Muscle of leg (tissue), 11 donors: ENCODE results near the gene DNASE1L1. TPM values are rescaled to one million over a fixed set of nuclear protein-coding genes. Genes with fewer than 3 reads are reported as not detected.
A peak's percentile ranks its signal among the peaks of the same experiment; 100 is the strongest.

ENCODE experiments used
- DNase-seq: peaks from one replicate; pipeline ENCODE4 v3.0.0; 2013
- H3K27ac ChIP-seq: one replicate; pipeline ENCODE4 v1.5.1; 2013; ENCODE audit warnings: mild to moderate bottlenecking, low read length, control low read depth
- H3K27me3 ChIP-seq: one replicate; pipeline ENCODE4 v1.6.1; 2013; ENCODE audit warnings: low read length; ENCODE audit not compliant: control insufficient read depth, insufficient read depth
- H3K36me3 ChIP-seq: one replicate; pipeline ENCODE4 v1.6.1; 2013; ENCODE audit warnings: low read length; ENCODE audit not compliant: control insufficient read depth, insufficient read depth
- H3K4me1 ChIP-seq: one replicate; pipeline ENCODE4 v1.6.1; 2013; ENCODE audit warnings: low read length; ENCODE audit not compliant: control insufficient read depth, insufficient read depth
- H3K4me3 ChIP-seq: one replicate; pipeline ENCODE4 v1.5.1; 2013; ENCODE audit warnings: low read length, control low read depth
- H3K9me3 ChIP-seq: replicated peaks from 2 replicates; pipeline ENCODE4 v1.6.1; 2013; ENCODE audit warnings: low read depth, low read length; ENCODE audit not compliant: control insufficient read depth
- WGBS: methylation state at CpG from one replicate; pipeline ENCODE4 v1.1.5; 2013; ENCODE audit warnings: missing lambda C conversion rate; ENCODE audit not compliant: insufficient coverage; 5-methylcytosine and 5-hydroxymethylcytosine counted together
- polyA plus RNA-seq, 8 donors: library from polyadenylated mRNA; unstranded; fragments of 120-200 nt; gene quantifications; one replicate each; pipeline versions ENCODE4 v1.2.1 to v1.2.3, GENCODE V29; 2013; ENCODE audit warnings: inconsistent platforms in 1 of 8, low replicate concordance in 1 of 8; ENCODE audit not compliant: insufficient read length in 8 of 8, insufficient read depth in 1 of 8
- total RNA-seq: library from RNA; stranded (reverse); fragments of 120-200 nt; gene quantifications from one replicate; pipeline ENCODE4 v1.2.4, GENCODE V29; 2013

The DNASE1L1 gene
- total and polyA plus RNA-seq, 9 donors, result 17.8 to 38.7 (median 32.6) TPM

DNA sequence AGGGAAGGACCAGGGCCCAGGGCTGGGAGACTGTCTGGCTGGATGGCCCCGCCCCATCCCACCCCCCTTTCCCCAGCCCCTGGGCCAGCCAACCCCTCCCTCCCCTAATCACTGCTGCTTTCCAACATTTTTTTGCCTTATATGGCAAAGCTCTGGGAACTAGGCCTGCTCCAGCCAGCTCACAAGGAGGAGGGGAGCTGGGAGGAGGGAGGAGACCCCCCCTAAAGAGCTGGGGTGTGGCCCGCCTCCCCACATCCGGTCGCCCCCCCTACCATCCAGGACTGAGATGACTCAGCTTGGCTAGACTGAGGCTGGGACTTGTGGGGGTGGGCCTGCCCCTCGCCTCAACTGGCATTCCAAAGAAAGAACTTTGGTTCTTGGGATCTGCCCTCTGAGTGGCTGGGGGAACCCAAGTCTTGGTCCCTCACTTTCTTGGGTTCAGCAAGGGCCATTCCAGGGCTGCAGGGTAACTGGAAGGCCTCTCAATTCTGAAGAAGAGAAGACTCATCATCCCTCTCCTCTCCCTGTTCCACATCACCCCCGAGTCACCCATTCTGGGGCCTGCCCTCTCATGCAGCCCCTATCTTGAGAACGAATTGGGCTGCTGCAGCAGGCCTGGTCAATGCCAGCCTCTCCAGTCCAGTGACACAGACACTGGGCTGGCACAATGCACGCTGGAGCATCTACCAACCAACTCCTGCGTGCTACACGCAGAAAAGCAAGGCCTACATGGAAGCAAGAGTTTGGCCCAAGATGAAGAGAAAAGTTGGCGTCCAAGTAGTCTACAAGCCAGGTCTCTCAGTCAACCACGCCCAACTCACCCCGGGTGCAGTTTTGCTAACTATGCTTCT is 39.4 kb downstream of the DNASE1L1 start:
- H3K4me1 ChIP-seq, result peaks cover 57% of the 10 kb centered on the region
- no peaks in the 10 kb centered on the region for H3K9me3 ChIP-seq
- H3K4me3 ChIP-seq, result peak overlapping the region; percentile 80
- DNase-seq, result peak; percentile 97
- H3K27me3 ChIP-seq, result no peaks in the 10 kb centered on the region
- H3K36me3 ChIP-seq, result peaks cover 40% of the 10 kb centered on the region
- WGBS, result 9% methylated on average over 7 of the region's 13 CpGs
- H3K27ac ChIP-seq, result peak overlapping the region; percentile 97

DNA sequence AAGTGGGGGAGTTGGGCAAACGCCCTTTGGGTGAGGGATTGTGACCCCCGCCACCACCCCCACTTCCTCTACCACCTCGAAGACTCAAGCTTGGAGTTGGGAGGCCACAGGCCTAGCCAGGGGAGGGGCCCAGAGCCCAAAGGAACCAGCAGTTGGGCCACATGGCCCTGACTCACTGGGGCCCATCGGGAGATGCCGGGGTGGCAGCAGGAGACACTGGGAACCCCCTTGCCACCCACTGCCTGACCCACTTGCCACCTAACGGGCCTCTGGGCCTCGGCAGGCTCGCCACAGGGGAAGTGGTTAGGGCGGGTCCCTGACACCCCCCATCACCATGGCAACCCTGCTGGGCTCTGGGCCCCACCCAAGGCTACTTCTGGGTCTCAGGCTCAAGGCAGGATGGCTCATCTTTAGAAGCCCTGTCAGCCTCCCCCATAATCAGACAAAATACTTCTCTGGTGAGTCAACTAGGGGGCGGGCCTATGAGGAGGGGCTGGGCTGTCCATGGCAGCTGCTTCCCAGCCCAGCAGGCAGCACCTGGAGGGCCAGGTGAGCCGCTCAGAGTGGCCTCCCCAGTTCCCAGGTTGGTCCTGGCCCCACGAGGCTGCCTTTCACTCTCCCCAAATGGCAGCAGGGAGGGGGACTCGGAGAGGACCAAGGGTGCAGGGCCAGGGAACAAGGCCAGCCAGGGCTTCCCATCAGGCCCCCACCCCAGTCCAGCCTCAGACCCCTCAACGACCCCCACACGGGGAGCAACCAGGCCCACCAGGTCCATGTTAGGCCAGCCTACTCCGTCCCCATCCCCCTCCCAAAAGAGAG is 40.2 kb downstream of the DNASE1L1 start:
- WGBS, result 47% methylated on average over 7 of the region's 16 CpGs
- Histone ChIP-seq H3K9me3 (no peaks in the 10 kb centered on the region), H3K27ac (peak overlapping the region; percentile 97), H3K4me3 (peak overlapping the region; percentile 66), H3K27me3 (no peaks in the 10 kb centered on the region), H3K4me1 (peaks cover 53% of the 10 kb centered on the region), H3K36me3 (peaks cover 47% of the 10 kb centered on the region)
- peak; percentile 81 for DNase-seq

DNA sequence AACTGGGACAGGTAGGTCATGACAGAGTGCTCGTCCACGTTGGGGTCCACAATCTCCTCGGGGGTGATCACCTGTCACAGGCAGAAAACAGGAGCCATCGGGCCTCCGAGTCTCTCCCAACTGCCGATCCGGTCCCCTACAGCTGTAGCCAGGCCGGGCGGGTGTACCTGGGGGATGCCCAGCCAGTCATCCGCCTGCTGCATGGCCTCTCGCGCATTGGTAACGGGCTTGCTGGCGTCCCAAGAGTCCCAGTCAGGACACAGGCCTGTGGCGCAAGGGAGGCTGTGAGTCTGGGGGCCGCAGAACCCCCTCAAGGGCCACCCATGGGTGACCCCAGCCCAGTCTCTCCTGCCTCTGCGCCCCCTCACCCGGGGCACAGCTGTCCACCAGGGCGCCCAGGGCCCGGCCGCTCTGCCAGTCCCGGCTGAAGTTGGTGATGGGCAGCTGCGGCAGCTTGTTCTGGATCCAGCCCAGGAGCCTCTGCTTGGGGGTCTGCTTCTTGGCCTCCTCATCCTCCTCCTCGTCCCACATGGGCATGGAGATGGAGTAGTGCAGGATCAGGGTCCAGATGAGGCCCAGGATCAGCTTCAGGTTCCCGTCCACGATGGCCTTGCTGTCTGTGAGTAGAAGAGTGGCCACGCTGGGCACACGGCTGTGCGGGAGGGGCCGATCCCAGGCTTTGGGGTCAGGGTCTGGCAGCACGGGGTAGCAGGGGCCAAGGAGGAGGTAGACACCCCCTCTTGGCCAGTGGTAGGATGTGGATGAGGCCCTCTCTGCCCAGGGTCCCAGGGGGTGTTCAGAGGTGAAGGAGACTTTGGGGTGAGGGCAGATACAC is 41.4 kb downstream of the DNASE1L1 start:
- peaks cover 42% of the 10 kb centered on the region for H3K4me1 ChIP-seq
- H3K27me3 ChIP-seq, result no peaks in the 10 kb centered on the region
- no peak for DNase-seq
- peak overlapping the region; percentile 97 for H3K27ac ChIP-seq
- WGBS, result 88% methylated on average over 26 of the region's 31 CpGs
- no peak overlapping the region for H3K4me3 ChIP-seq
- no peaks in the 10 kb centered on the region for H3K9me3 ChIP-seq
- peaks cover 57% of the 10 kb centered on the region for H3K36me3 ChIP-seq

DNA sequence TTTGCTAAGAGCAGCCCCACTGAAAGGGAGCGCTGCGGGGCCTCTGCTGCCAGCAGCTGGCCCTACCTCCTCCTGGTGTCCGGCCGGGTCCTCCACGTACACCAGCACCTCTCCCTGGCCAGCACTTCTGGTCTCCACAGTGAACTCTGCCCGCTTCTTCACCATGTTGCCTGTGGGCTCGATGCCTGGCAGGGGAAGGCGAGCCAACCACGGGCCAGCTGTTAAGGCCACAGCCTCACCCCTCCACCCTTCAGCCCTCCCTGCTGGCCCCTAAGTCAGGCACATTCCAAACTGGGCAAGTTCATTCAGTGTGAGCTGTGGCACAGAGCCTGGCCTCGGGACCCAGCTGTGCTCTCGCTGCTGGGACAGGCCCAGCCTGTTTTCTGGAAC is 42.4 kb downstream of the DNASE1L1 start:
- peak; percentile 62 for DNase-seq
- Histone ChIP-seq H3K36me3 (peaks cover 67% of the 10 kb centered on the region), H3K27ac (peak overlapping the region; percentile 97), H3K4me1 (peaks cover 34% of the 10 kb centered on the region), H3K4me3 (no peak overlapping the region), H3K27me3 (no peaks in the 10 kb centered on the region), H3K9me3 (no peaks in the 10 kb centered on the region)
- WGBS, result 83% methylated on average over 11 of the region's 11 CpGs

DNA sequence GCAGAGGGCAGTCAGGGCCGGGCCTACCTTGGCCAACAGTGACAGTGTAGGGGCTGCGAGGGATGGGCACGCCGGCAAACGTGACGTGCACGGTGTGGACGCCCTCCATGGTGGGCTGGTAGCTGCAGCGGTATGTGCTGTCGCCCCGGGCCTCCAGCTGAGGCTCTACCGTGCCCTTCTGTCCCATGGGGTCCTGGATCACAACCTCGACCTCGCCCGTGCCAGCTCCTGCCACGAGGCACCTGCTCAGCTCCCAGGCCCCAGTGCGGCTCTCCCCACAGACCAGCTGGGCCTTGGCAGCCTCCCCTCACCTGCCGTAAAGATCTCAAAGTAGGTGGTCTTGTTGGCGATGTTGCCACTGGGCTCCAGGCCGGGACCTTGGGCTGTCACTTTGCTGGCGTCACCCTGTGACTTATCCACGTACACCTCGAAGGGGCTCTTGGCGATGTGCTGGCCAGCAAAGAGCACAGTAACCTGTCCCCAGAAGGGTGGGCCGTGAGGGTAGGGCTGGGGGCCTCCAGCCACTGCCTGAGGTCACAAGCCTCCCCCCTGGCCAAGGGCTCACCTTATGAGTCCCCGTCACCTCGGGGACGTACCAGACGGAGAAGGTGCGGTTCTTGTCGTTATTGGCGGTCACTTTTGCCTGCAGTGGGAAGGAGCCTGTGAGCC is 42.9 kb downstream of the DNASE1L1 start:
- Histone ChIP-seq H3K9me3 (no peaks in the 10 kb centered on the region), H3K4me3 (no peak overlapping the region), H3K4me1 (peaks cover 34% of the 10 kb centered on the region), H3K36me3 (peaks cover 73% of the 10 kb centered on the region), H3K27me3 (no peaks in the 10 kb centered on the region), H3K27ac (peak overlapping the region; percentile 49)
- DNase-seq, result no peak
- WGBS, result 88% methylated on average over 31 of the region's 32 CpGs

DNA sequence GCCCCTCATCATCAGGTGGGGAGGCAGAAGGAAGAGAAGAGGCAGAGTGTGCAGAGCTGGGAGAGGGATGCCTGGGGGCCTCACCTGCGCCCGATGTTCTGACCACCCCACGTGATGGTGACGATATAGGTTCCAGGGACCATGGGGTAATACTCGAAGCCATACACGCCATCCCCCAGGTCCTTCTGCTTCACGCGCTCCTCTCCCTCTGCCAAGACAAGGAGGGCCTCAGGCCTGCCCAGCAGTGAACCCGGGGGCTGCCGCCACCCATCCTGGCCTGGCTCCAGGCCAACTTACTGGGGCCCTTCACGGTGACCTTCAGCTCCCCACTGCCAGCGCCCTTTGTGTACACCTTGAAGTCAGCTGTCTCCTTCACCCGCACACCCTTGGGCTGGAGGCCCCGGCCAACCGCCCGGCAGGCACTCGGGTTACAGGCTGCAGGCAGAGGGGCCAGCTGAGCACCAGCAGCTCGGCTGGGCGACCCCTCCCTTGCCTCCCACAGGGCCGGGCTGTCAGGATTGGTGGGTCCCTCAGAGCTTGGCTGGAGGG is 43.9 kb downstream of the DNASE1L1 start:
- no peak for DNase-seq
- H3K4me1 ChIP-seq, result peaks cover 34% of the 10 kb centered on the region
- peaks cover 80% of the 10 kb centered on the region for H3K36me3 ChIP-seq

DNA sequence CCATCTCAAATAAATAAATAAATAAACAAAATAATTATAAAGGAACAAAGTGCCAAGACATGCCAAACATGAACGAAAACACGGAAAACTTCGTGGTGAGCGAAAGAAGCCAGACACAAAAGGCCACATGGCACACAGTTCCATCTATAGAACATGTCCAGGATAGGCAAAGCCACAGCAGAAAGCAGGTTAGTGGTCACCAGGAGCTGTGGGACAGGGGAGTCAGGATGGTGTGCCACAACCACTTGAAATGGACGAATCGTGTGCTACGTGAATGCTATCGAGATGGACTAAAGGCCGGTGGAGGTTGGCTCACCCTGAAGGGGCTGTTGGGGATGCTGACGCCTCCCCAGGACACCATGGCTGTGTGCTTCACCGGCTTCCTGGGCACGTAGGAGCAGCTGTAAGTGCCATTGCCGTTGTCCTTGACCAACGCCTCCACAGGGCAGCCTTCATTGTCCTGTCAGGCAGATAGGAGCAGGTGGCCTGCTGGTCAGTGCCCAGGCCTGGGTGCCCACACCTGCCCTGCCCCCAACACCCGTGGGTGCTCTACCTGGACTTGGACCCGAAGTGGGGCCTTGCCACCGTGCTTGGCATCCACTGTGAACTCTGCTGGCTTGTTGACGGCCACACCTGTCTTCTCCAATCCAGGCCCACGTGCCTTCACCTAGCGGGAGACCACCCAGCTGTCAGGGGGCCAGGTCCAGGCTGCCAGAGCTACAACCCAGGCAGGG is 45.2 kb downstream of the DNASE1L1 start:
- no peak for DNase-seq
- Histone ChIP-seq H3K9me3 (no peaks in the 10 kb centered on the region), H3K27me3 (no peaks in the 10 kb centered on the region), H3K36me3 (peaks cover 91% of the 10 kb centered on the region), H3K4me3 (no peak overlapping the region), H3K27ac (no peak overlapping the region), H3K4me1 (peaks cover 33% of the 10 kb centered on the region)
- 86% methylated on average over 18 of the region's 20 CpGs for WGBS

More for the DNA sequence above, 43.9 kb downstream of the DNASE1L1 start:
- H3K4me3 ChIP-seq, result no peak overlapping the region
- 87% methylated on average over 20 of the region's 20 CpGs for WGBS
- no peaks in the 10 kb centered on the region for H3K27me3 ChIP-seq
- no peak overlapping the region for H3K27ac ChIP-seq
- H3K9me3 ChIP-seq, result no peaks in the 10 kb centered on the region

DNA sequence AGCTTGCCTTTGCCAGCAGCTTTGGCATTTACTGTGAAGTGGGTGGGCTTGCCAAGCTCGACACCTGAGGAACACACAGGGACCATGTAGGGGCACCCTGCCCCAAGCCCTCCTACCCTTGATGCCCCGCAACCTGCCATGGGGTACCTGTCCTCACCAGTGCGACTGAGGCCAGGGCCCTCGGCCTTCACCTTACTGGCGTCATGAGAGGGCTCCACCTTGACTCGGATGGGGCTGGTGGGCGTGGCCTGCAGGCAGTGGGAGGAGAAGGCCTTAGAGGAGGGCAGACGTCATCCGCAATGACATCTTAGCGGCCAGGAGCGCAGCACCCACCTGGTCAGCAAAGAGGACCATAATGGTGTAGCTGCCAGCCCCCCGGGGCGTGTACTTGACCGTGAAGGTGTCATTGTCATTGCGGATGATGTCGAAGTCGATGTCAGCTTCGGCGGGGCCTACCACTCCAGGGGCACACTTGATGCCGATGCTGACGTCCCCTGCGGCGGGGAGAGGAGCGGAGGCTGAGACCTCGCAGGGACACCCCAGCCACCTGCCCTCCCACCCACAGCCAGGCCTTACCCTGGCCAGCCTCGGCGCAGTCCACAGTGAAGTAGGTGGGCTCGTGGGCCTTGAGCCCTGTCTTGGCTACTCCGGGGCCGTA is 46.8 kb downstream of the DNASE1L1 start:
- WGBS, result 85% methylated on average over 25 of the region's 30 CpGs
- Histone ChIP-seq H3K4me3 (no peak overlapping the region), H3K27me3 (no peaks in the 10 kb centered on the region), H3K36me3 (peaks cover 93% of the 10 kb centered on the region), H3K4me1 (peaks cover 16% of the 10 kb centered on the region), H3K9me3 (no peaks in the 10 kb centered on the region), H3K27ac (no peak overlapping the region)
- DNase-seq, result no peak
